AG10803 (cell line): ENCODE results near the gene OR10A4.
"Not testable (repeated sequence)": the region's sequence is repeated elsewhere in the genome, so short reads cannot be mapped to it uniquely, and the experiment has no call there.

Source experiments
- DNase-seq: peaks from one replicate; pipeline ENCODE4 v3.0.0; 2010; ENCODE audit warnings: low read depth
- H3K4me3 ChIP-seq: 2 replicates; pipeline ENCODE4 v1.5.1; 2011; ENCODE audit warnings: mild to moderate bottlenecking, low read length, control low read depth
- TF ChIP-seq, protein P1 (sequence below): conservative IDR thresholded peaks from 2 replicates; pipeline ENCODE4 v1.5.1; 2011; ENCODE audit warnings: mild to moderate bottlenecking, low read length, control low read depth, inconsistent platforms

OR10A4 gene

GRCh38 chr11:6871278-6871677 is 5.1 kb upstream of the OR10A4 start:
- no peak for DNase-seq
- H3K4me3 ChIP-seq = no peak overlapping the region
- TF ChIP-seq, protein P1, sequence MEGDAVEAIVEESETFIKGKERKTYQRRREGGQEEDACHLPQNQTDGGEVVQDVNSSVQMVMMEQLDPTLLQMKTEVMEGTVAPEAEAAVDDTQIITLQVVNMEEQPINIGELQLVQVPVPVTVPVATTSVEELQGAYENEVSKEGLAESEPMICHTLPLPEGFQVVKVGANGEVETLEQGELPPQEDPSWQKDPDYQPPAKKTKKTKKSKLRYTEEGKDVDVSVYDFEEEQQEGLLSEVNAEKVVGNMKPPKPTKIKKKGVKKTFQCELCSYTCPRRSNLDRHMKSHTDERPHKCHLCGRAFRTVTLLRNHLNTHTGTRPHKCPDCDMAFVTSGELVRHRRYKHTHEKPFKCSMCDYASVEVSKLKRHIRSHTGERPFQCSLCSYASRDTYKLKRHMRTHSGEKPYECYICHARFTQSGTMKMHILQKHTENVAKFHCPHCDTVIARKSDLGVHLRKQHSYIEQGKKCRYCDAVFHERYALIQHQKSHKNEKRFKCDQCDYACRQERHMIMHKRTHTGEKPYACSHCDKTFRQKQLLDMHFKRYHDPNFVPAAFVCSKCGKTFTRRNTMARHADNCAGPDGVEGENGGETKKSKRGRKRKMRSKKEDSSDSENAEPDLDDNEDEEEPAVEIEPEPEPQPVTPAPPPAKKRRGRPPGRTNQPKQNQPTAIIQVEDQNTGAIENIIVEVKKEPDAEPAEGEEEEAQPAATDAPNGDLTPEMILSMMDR = no peak

GRCh38 chr11:6875761-6876160 is 664 bp upstream of the OR10A4 start:
- no peak overlapping the region for H3K4me3 ChIP-seq
- DNase-seq = no peak
- TF ChIP-seq, protein P1 = no peak

- DNase-seq = no peak
- no peak overlapping the region for H3K4me3 ChIP-seq
- TF ChIP-seq, protein P1 = no peak
Observed at GRCh38 chr11:6876914-6877313, 489 bp downstream of the OR10A4 start.

- no peak for DNase-seq
- TF ChIP-seq, protein P1 = no peak
- no peak overlapping the region for H3K4me3 ChIP-seq
Observed at GRCh38 chr11:6882751-6883150, 6.3 kb downstream of the OR10A4 start.

- DNase-seq, H3K4me3 ChIP-seq: not testable (repeated sequence)
Observed at GRCh38 chr11:6887711-6888110, 11.3 kb downstream of the OR10A4 start.

DNA sequence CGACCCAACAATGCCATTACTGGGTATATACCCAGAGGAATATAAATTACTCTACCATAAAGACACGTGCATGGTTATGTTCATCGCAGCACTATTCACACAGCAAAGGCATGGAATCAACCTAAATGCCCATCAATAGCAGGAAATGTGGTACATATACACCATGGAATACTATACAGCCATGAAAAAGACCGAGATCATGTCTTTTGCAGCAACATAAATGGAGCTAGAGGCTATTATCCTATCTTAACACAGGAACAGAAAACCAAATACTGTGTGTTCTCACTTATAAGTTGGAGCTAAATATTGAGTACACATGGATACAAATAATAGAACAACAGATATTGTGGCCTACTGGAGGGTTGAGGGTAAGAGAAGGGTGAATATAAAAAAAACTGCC is 12.4 kb downstream of the OR10A4 start:
- TF ChIP-seq, protein P1 = no peak
- no peak for DNase-seq
- no peak overlapping the region for H3K4me3 ChIP-seq

GRCh38 chr11:6889835-6890234 is 13.4 kb downstream of the OR10A4 start:
- DNase-seq = no peak
- H3K4me3 ChIP-seq = no peak overlapping the region
- TF ChIP-seq, protein P1 = no peak

DNA sequence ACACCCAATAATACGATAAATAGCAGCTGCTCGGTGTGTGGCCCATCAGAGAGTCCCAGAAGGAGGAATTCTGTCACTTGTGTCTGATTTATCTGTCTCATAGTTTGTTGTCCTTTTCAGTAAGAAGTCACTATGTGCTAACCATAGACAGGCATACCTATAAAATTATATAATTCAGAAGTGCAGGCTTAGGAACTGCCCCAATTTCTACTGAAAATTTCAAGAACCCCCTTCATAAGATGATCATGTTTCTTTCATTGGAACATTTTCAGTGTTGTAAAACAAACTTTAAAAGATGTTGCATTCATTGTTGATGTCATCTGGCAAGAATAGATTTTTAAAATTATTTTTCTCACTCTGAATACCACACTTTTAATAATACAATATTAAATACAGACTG is 16.0 kb downstream of the OR10A4 start, which contains the start of gene OR2D2:
OR2D2 (minus strand) TSS at position 101 of the 400 bp plus-strand sequence; CDS start at position 101, 0 bp downstream.
- TF ChIP-seq, protein P1 = no peak
- H3K4me3 ChIP-seq = no peak within 1 kb of the TSS
- no peak for DNase-seq
